Epidermal melanocyte (primary cell): Measurements from ENCODE around the gene POLH.
"Not testable (repeated sequence)": the region's sequence is repeated elsewhere in the genome, so short reads cannot be mapped to it uniquely, and the experiment has no call there.

ENCODE experiments used
- DNase-seq: peaks from one replicate; pipeline ENCODE4 v3.0.0; 2011; ENCODE audit warnings: low spot score; ENCODE audit not compliant: insufficient read length

POLH gene

GRCh38 chr6:43629505-43630300 lies 53.7 kb downstream of the POLH start:
- DNase-seq, result peak; percentile 94

GRCh38 chr6:43630980-43631619 lies 55.1 kb downstream of the POLH start:
- DNase-seq, result no peak

GRCh38 chr6:43633002-43633401 lies 57.0 kb downstream of the POLH start:
- DNase-seq, result not testable (repeated sequence)

- no peak for DNase-seq
Observed at GRCh38 chr6:43634702-43635303, 58.8 kb downstream of the POLH start.

GRCh38 chr6:43635387-43636307 lies 59.7 kb downstream of the POLH start, which contains the start of gene MAD2L1BP:
Gene MAD2L1BP, plus strand, starts transcription at chr6:43635840. Its CDS starts 36 bp downstream, at chr6:43635876.
- DNase-seq, result peak; percentile 72

GRCh38 chr6:43636308-43636659 lies 60.3 kb downstream of the POLH start:
- DNase-seq, result no peak

GRCh38 chr6:43639984-43640800 lies 64.2 kb downstream of the POLH start:
- DNase-seq, result no peak

GRCh38 chr6:43644940-43645612 lies 69.1 kb downstream of the POLH start, which contains the start of gene RSPH9:
Gene RSPH9, plus strand, starts transcription at chr6:43645036. Its CDS starts 63 bp downstream, at chr6:43645099.
- DNase-seq, result peak; percentile 69

- no peak for DNase-seq
Observed at GRCh38 chr6:43645613-43645964, 69.6 kb downstream of the POLH start.

- no peak for DNase-seq
Observed at GRCh38 chr6:43647613-43648012, 71.6 kb downstream of the POLH start.

- no peak for DNase-seq
Observed at GRCh38 chr6:43648248-43648647, 72.3 kb downstream of the POLH start.

GRCh38 chr6:43652822-43653221 lies 76.8 kb downstream of the POLH start:
- not testable (repeated sequence) for DNase-seq

- no peak for DNase-seq
Observed at GRCh38 chr6:43657221-43657802, 81.3 kb downstream of the POLH start.

GRCh38 chr6:43658161-43658560 lies 82.2 kb downstream of the POLH start:
- no peak for DNase-seq

GRCh38 chr6:43662948-43663347 lies 87.0 kb downstream of the POLH start:
- DNase-seq, result not testable (repeated sequence)
